ENCODE data around the gene SUV39H1.
A peak's percentile ranks its signal among the peaks of the same experiment; 100 is the strongest.
"Not testable (repeated sequence)": the region's sequence is repeated elsewhere in the genome, so short reads cannot be mapped to it uniquely, and the experiment has no call there.

Gene SUV39H1

DNA sequence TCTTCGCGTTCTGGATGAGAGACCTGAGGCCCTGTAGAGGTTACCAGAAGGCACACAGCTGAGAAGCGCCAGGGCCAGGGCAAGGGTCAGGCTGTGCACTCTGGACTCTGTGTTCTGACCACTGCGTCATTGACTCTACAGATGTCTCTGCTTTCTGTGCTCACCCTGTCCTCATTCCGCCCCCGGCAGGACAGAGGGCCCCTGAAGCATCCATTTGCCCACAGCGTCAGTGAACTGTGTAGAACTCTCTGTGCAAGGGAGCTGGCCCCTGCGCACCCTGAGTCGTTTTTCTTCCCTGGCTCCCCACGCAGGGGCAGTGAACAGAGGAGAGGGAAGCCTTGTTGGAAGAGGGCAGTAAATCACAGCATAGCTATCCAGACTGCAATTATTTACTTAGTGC lies 19.0 kb upstream of the SUV39H1 start:
- ChIA-PET CTCF (interaction anchor here (0.6 kb wide), 1 partner anchor 283 kb away, joined by 3 read pairs; no protein-coding TSS in a partner anchor), POLR2A (interaction anchor here (1.3 to 2.0 kb wide), 2 partner anchors 18 to 234 kb away, joined by 4 to 19 read pairs; partner anchors contain the start of genes SLC35A2 and SUV39H1)
- Histone ChIP-seq H3K4me1 (ENCODE audit: control insufficient read depth, insufficient read depth, low read length) (peaks cover 3% of the 10 kb centered on the region; the same call in 1 of the 2 replicates), H3K36me3 (ENCODE audit: control insufficient read depth in 2 of 2, insufficient read depth in 1 of 2, low read length in 2 of 2) (no peaks in the 10 kb centered on the region), H3K4me3 (ENCODE audit: low read depth, low read length) (no peak overlapping the region), H3K9me3 (ENCODE audit: control insufficient read depth, insufficient read depth, low read depth, low read length) (no peaks in the 10 kb centered on the region), H3K27ac (ENCODE audit: extremely low read depth, low read depth, low read length) (no peak overlapping the region)
- TF ChIP-seq ZEB2 (tag by site-specific recombination; IDR thresholded peaks at IDR 0.05): no peak
- no peak for TF ChIP-seq ZSCAN23 (tag by site-specific recombination; IDR thresholded peaks at IDR 0.05)
- TF ChIP-seq BCL11A (tag by site-specific recombination; IDR thresholded peaks at IDR 0.05; ENCODE audit: low read depth): no peak
- TF ChIP-seq MZF1 (tag by site-specific recombination; IDR thresholded peaks at IDR 0.05; ENCODE audit: borderline replicate concordance): no peak
- no peak for TF ChIP-seq CTCF (tag by site-specific recombination; IDR thresholded peaks at IDR 0.05)

- POLR2A ChIA-PET; H3K36me3 ChIP-seq (ENCODE audit: control insufficient read depth in 2 of 2, insufficient read depth in 1 of 2, low read length in 2 of 2); H3K4me3 ChIP-seq (ENCODE audit: low read depth, low read length); H3K4me1 ChIP-seq (ENCODE audit: control insufficient read depth, insufficient read depth, low read length); H3K27ac ChIP-seq (ENCODE audit: extremely low read depth, low read depth, low read length); H3K9me3 ChIP-seq (ENCODE audit: control insufficient read depth, insufficient read depth, low read depth, low read length): not testable (repeated sequence)
- TF ChIP-seq SP7 (tag by site-specific recombination; IDR thresholded peaks at IDR 0.05): 0 out of 2 replicates have a peak, but pooled peaks have one; percentile 12
- CTCF ChIA-PET: interaction anchor here (0.6 kb wide), 2 partner anchors 238 to 244 kb away, joined by 3 to 5 read pairs; no protein-coding TSS in a partner anchor
Measured at GRCh38 chrX:48680467-48680866, 16.1 kb upstream of the SUV39H1 start.

GRCh38 chrX:48680925-48681324 lies 15.6 kb upstream of the SUV39H1 start:
- CTCF ChIA-PET; H3K4me1 ChIP-seq (ENCODE audit: control insufficient read depth, insufficient read depth, low read length); H3K36me3 ChIP-seq (ENCODE audit: control insufficient read depth in 2 of 2, insufficient read depth in 1 of 2, low read length in 2 of 2); H3K9me3 ChIP-seq (ENCODE audit: control insufficient read depth, insufficient read depth, low read depth, low read length); H3K4me3 ChIP-seq (ENCODE audit: low read depth, low read length); POLR2A ChIA-PET; H3K27ac ChIP-seq (ENCODE audit: extremely low read depth, low read depth, low read length): not testable (repeated sequence)

GRCh38 chrX:48681539-48682183 lies 14.9 kb upstream of the SUV39H1 start:
- peaks cover 3% of the 10 kb centered on the region; the same call in 1 of the 2 replicates for H3K4me1 ChIP-seq (ENCODE audit: control insufficient read depth, insufficient read depth, low read length)
- H3K36me3 ChIP-seq (ENCODE audit: control insufficient read depth in 2 of 2, insufficient read depth in 1 of 2, low read length in 2 of 2): no peaks in the 10 kb centered on the region
- H3K9me3 ChIP-seq (ENCODE audit: control insufficient read depth, insufficient read depth, low read depth, low read length): no peaks in the 10 kb centered on the region
- ChIA-PET POLR2A (no interaction called here), CTCF (interaction anchor here (0.7 kb wide), 1 partner anchor 1145 kb away, joined by 3 read pairs; no protein-coding TSS in a partner anchor)
- no peak overlapping the region for H3K4me3 ChIP-seq (ENCODE audit: low read depth, low read length)
- H3K27ac ChIP-seq (ENCODE audit: extremely low read depth, low read depth, low read length): no peak overlapping the region
- TF ChIP-seq ZNF16 (tag by site-specific recombination; IDR thresholded peaks at IDR 0.05; ENCODE audit: low read depth): no peak
- no peak for TF ChIP-seq ZNF19 (tag by site-specific recombination; IDR thresholded peaks at IDR 0.05; ENCODE audit: low read depth)
- TF ChIP-seq ZNF530 (tag by site-specific recombination; IDR thresholded peaks at IDR 0.05; ENCODE audit: low read depth): no peak
- no peak for TF ChIP-seq ZNF335 (tag by site-specific recombination; conservative IDR thresholded peaks at IDR 0.05)
- TF ChIP-seq ZNF221 (tag by site-specific recombination; IDR thresholded peaks at IDR 0.05; ENCODE audit: borderline replicate concordance): no peak
- TF ChIP-seq ZNF114 (tag by site-specific recombination; IDR thresholded peaks at IDR 0.05): no peak
- TF ChIP-seq KLF7 (tag by site-specific recombination; IDR thresholded peaks at IDR 0.05; ENCODE audit: borderline replicate concordance): no peak
- no peak for TF ChIP-seq ZBTB7A (tag by site-specific recombination; IDR thresholded peaks at IDR 0.05; ENCODE audit: low read depth)
- TF ChIP-seq, protein P1, sequence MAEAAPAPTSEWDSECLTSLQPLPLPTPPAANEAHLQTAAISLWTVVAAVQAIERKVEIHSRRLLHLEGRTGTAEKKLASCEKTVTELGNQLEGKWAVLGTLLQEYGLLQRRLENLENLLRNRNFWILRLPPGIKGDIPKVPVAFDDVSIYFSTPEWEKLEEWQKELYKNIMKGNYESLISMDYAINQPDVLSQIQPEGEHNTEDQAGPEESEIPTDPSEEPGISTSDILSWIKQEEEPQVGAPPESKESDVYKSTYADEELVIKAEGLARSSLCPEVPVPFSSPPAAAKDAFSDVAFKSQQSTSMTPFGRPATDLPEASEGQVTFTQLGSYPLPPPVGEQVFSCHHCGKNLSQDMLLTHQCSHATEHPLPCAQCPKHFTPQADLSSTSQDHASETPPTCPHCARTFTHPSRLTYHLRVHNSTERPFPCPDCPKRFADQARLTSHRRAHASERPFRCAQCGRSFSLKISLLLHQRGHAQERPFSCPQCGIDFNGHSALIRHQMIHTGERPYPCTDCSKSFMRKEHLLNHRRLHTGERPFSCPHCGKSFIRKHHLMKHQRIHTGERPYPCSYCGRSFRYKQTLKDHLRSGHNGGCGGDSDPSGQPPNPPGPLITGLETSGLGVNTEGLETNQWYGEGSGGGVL (tag by site-specific recombination; IDR thresholded peaks at IDR 0.05): no peak
- no peak for TF ChIP-seq PRDM6 (tag by site-specific recombination; IDR thresholded peaks at IDR 0.05)
- no peak for TF ChIP-seq ZNF610 (tag by site-specific recombination; IDR thresholded peaks at IDR 0.05; ENCODE audit: borderline replicate concordance)
- no peak for TF ChIP-seq ZNF354C (tag by site-specific recombination; IDR thresholded peaks at IDR 0.05; ENCODE audit: borderline replicate concordance, low read depth)
- TF ChIP-seq ZNF280D (tag by site-specific recombination; IDR thresholded peaks at IDR 0.05): no peak
